HepG2 (cell line): ENCODE data around the gene WHAMM. TPM values are rescaled to one million over a fixed set of nuclear protein-coding genes. Genes with fewer than 3 reads are reported as not detected.

ENCODE experiments used
- ATAC-seq: fragments of 200-7000 bp; cut with Tn5 transposase; 3 replicates; pipeline ENCODE4 v1.9.1; 2020; ENCODE audit warnings: mild to moderate bottlenecking, moderate library complexity
- BruUV-seq: library from RNA; stranded (reverse); fragments of 400-500 nt; replicated peaks from 2 replicates; lab custom pipeline; 2021; lab: Mats Ljungman, UMichigan
- CTCF ChIA-PET: fragments of 300-600 bp; formaldehyde crosslinking; extraction: SDS; loops from one replicate; lab custom pipeline; 2021; ENCODE audit warnings: low total read pairs, inconsistent platforms, low intra/inter-chr PET ratio; lab: Yijun Ruan, JAX
- POLR2A ChIA-PET: fragments of 350-600 bp; sonication (Branson Sonifier 250); formaldehyde crosslinking; loops from one replicate; lab custom pipeline; 2020; ENCODE audit warnings: antibody characterized with exemption, inconsistent platforms; lab: Yijun Ruan, JAX
- DNase-seq: peaks from one replicate; pipeline ENCODE4 v3.0.0-alpha.2; 2015; ENCODE audit warnings: low spot score
- FAIRE-seq: peaks from 3 replicates; lab custom pipeline; 2011; peaks lifted over from hg19 to GRCh38; lab: Jason Lieb, UNC
- H2AFZ ChIP-seq: one replicate; pipeline ENCODE4 v1.6.1; 2011; ENCODE audit warnings: low read length, inconsistent platforms
- H3K27ac ChIP-seq: fragments of 300-600 bp; 3 replicates; pipeline ENCODE4 v1.8.0; 2011; ENCODE audit warnings: mixed run types, mild to moderate bottlenecking, mixed read lengths, low read length, inconsistent platforms; ENCODE audit not compliant: insufficient read depth; ENCODE audit errors: extremely low read length
- H3K27me3 ChIP-seq, 2 experiments: fragments of 200-600 bp in 1 of 2; 2 replicates in 1 of 2; 3 replicates in 1 of 2; pipeline versions ENCODE4 v1.6.0 to v1.8.0; 2011; ENCODE audit warnings: low read length in 2 of 2, mild to moderate bottlenecking in 2 of 2, moderate library complexity in 2 of 2, inconsistent platforms in 1 of 2; ENCODE audit not compliant: insufficient read depth in 2 of 2, control insufficient read depth in 1 of 2
- H3K36me3 ChIP-seq, 2 experiments: fragments of 200-600 bp in 1 of 2; replicated peaks in 1 of 2; 2 replicates in 1 of 2; 3 replicates in 1 of 2; pipeline versions ENCODE4 v1.5.1 to v1.8.0; 2011; ENCODE audit warnings: low read length in 2 of 2, inconsistent platforms in 1 of 2; ENCODE audit not compliant: insufficient read depth in 2 of 2, control insufficient read depth in 1 of 2
- H3K4me1 ChIP-seq: 2 replicates; pipeline ENCODE4 v1.5.1; 2012; ENCODE audit warnings: low read length, inconsistent platforms; ENCODE audit not compliant: insufficient read depth
- H3K4me2 ChIP-seq: 2 replicates; pipeline ENCODE4 v1.6.0; 2011; ENCODE audit warnings: low read depth, low read length, inconsistent platforms
- H3K4me3 ChIP-seq, 3 experiments: fragments of 200-600 bp in 1 of 3; sonication (generic), shearing (Covaris generic) in 1 of 3; replicated peaks in 1 of 3; 2 replicates each; pipeline ENCODE4 v1.5.1; 2011 to 2016; ENCODE audit warnings: low read length in 3 of 3, inconsistent platforms in 2 of 3, low read depth in 2 of 3, mild to moderate bottlenecking in 2 of 3, control low read depth in 1 of 3, mixed read lengths in 1 of 3; ENCODE audit not compliant: insufficient read depth in 1 of 3
- H3K79me2 ChIP-seq: one replicate; pipeline ENCODE4 v1.6.1; 2011; ENCODE audit warnings: low read length, inconsistent platforms; ENCODE audit not compliant: insufficient read depth
- H3K9ac ChIP-seq: 2 replicates; pipeline ENCODE4 v1.6.0; 2011; ENCODE audit warnings: mild to moderate bottlenecking, low read depth, low read length, inconsistent platforms; ENCODE audit not compliant: insufficient read depth
- H3K9me3 ChIP-seq: 2 replicates; pipeline ENCODE4 v1.5.1; 2012; ENCODE audit warnings: mild to moderate bottlenecking, low read length
- H4K20me1 ChIP-seq: 2 replicates; pipeline ENCODE4 v1.6.0; 2011; ENCODE audit warnings: inconsistent platforms, mild to moderate bottlenecking, low read length, moderate library complexity; ENCODE audit not compliant: insufficient read depth
- AKAP8 ChIP-seq: sonication (generic); formaldehyde crosslinking; IDR thresholded peaks from 2 replicates; pipeline ENCODE4 v1.5.1; 2020; ENCODE audit warnings: mild to moderate bottlenecking, missing genetic modification reagents
- CHD2 ChIP-seq: IDR thresholded peaks from 2 replicates; pipeline ENCODE4 v1.6.1; 2011; ENCODE audit warnings: low read depth, low read length, improper control_type of control experiment
- CHD4 ChIP-seq: fragments of 200-600 bp; sonication (generic); IDR thresholded peaks from 2 replicates; pipeline ENCODE4 v1.7.0; 2017; ENCODE audit warnings: mild to moderate bottlenecking, low read length, borderline replicate concordance
- HDAC6 ChIP-seq: fragments of 200-600 bp; sonication (generic); IDR thresholded peaks from 2 replicates; pipeline ENCODE4 v1.7.0; 2017; ENCODE audit warnings: mild to moderate bottlenecking, antibody characterized with exemption, low read length, low read depth
- JDP2 ChIP-seq: sonication (generic); formaldehyde crosslinking; IDR thresholded peaks from 2 replicates; pipeline ENCODE4 v1.8.1; 2022; ENCODE audit warnings: missing genetic modification reagents, borderline replicate concordance
- KLF11 ChIP-seq: IDR thresholded peaks from 2 replicates; pipeline ENCODE4 v1.6.1; 2016; ENCODE audit warnings: missing compliant biosample characterization
- RAD21 ChIP-seq: fragments of 450-650 bp; formaldehyde crosslinking; IDR thresholded peaks from 2 replicates; pipeline ENCODE4 v1.5.0; 2020; ENCODE audit warnings: mild to moderate bottlenecking
- SIX1 ChIP-seq: sonication (generic); formaldehyde crosslinking; IDR thresholded peaks from 2 replicates; pipeline ENCODE4 v1.4.0; 2020; ENCODE audit warnings: missing genetic modification reagents, borderline replicate concordance
- SP140L ChIP-seq: sonication (generic); formaldehyde crosslinking; IDR thresholded peaks from 2 replicates; pipeline ENCODE4 v1.4.0; 2020; ENCODE audit warnings: missing genetic modification reagents, borderline replicate concordance
- STAT5B ChIP-seq: sonication (generic); formaldehyde crosslinking; IDR thresholded peaks from 2 replicates; pipeline ENCODE4 v1.4.0; 2020; ENCODE audit warnings: missing genetic modification reagents
- ZBTB4 ChIP-seq: sonication (generic); formaldehyde crosslinking; IDR thresholded peaks from 2 replicates; pipeline ENCODE4 v1.4.0; 2020; ENCODE audit warnings: missing genetic modification reagents, mild to moderate bottlenecking, borderline replicate concordance
- ZNF234 ChIP-seq: sonication (generic); formaldehyde crosslinking; conservative IDR thresholded peaks from 2 replicates; pipeline ENCODE4 v1.5.1; 2020; ENCODE audit warnings: mild to moderate bottlenecking, missing genetic modification reagents
- ZNF276 ChIP-seq: sonication (generic); formaldehyde crosslinking; IDR thresholded peaks from 2 replicates; pipeline ENCODE4 v1.4.0; 2020; ENCODE audit warnings: mild to moderate bottlenecking, low read depth, missing genetic modification reagents
- ZNF7 ChIP-seq: IDR thresholded peaks from 2 replicates; pipeline ENCODE4 v1.6.1; 2016; ENCODE audit warnings: missing biosample characterization, missing genetic modification reagents
- ZNF713 ChIP-seq: sonication (generic); formaldehyde crosslinking; IDR thresholded peaks from 2 replicates; pipeline ENCODE4 v1.4.0; 2020; ENCODE audit warnings: mild to moderate bottlenecking, missing genetic modification reagents
- ZSCAN21 ChIP-seq: sonication (generic); formaldehyde crosslinking; IDR thresholded peaks from 2 replicates; pipeline ENCODE4 v1.8.0; 2022; ENCODE audit warnings: mild to moderate bottlenecking, missing genetic modification reagents, moderate library complexity, borderline replicate concordance
- WGBS: methylation state at CpG from one replicate; pipeline ENCODE4 v1.1.6; 2017; ENCODE audit warnings: low lambda C conversion rate; 5-methylcytosine and 5-hydroxymethylcytosine counted together
- in situ Hi-C: cut with HindIII; loops from 2 replicates; pipeline ENCODE4 v1.10.0; 2017; ENCODE audit warnings: low pct_unique_long_range_greater_than_20kb; ENCODE audit not compliant: extremely low pct_ligation_motif_present
- intact Hi-C: fragments of 100-400 bp; cut with micrococcal nuclease; formaldehyde crosslinking; loops from one replicate; pipeline ENCODE4 v1.10.0; 2022; ENCODE audit not compliant: unreplicated experiment
- polyA plus RNA-seq, 8 experiments: library from polyadenylated mRNA; depleted of rRNA in 3 of 8; stranded (reverse) in 7 of 8; unstranded in 1 of 8; fragments of >200 nt; fragmentation: Illumina TruSeq in 4 of 8; extraction: Trizol in 4 of 8; gene quantifications; 2 replicates each; pipeline versions ENCODE4 v1.2.1 to v1.2.3, GENCODE V29; 2011 to 2016; ENCODE audit warnings: low read depth in 4 of 8, missing spikeins in 1 of 8, mixed read lengths in 1 of 8; ENCODE audit not compliant: insufficient read depth in 1 of 8
- total RNA-seq, 5 experiments: library from RNA; depleted of rRNA; stranded (reverse); fragments of >200 nt; fragmentation: Illumina TruSeq; extraction: Trizol; gene quantifications; 2 replicates each; pipeline ENCODE4 v1.2.3, GENCODE V29; 2016; ENCODE audit warnings: low read depth in 1 of 5
- TF ChIP-seq, protein P1 (sequence below): sonication (generic); formaldehyde crosslinking; IDR thresholded peaks from 2 replicates; pipeline ENCODE4 v1.5.1; 2020; ENCODE audit warnings: missing genetic modification reagents, mild to moderate bottlenecking, borderline replicate concordance

The WHAMM gene
- total and polyA plus RNA-seq, 2 of the 13 experiments (the other 11 are each of a cell fraction or from before 2014, with no cell fraction given), result 2.9 to 3.0 TPM

GRCh38 chr15:82846621-82847020 is 37.2 kb downstream of the WHAMM start:
- Histone ChIP-seq H3K4me1 (peaks cover 19% of the 10 kb centered on the region), H3K27me3 (no peaks in the 10 kb centered on the region; a peak in 1 of 5 replicates), H3K9me3 (no peaks in the 10 kb centered on the region), H3K4me2 (no peak overlapping the region), H3K79me2 (no peaks in the 10 kb centered on the region), H3K9ac (no peak overlapping the region), H3K27ac (no peak overlapping the region), H4K20me1 (no peaks in the 10 kb centered on the region), H3K4me3 (no peak overlapping the region), H2AFZ (no peak overlapping the region), H3K36me3 (no peaks in the 10 kb centered on the region)
- no TSS peak for BruUV-seq
- TF ChIP-seq KLF11 (CRISPR knock-in tag), result no peak
- TF ChIP-seq SP140L (CRISPR knock-in tag), result no peak
- TF ChIP-seq ZNF234 (CRISPR knock-in tag), result no peak
- TF ChIP-seq ZBTB4, result no peak
- TF ChIP-seq ZNF276 (CRISPR knock-in tag), result no peak
- no peak for TF ChIP-seq JDP2
- no peak for TF ChIP-seq AKAP8 (CRISPR knock-in tag)
- TF ChIP-seq ZNF7 (CRISPR knock-in tag), result no peak
- no peak for TF ChIP-seq SIX1 (CRISPR knock-in tag)
- TF ChIP-seq ZNF713 (CRISPR knock-in tag), result no peak
- no peak for TF ChIP-seq STAT5B (CRISPR knock-in tag)
- TF ChIP-seq RAD21 (CRISPR knock-in tag), result no peak
- TF ChIP-seq CHD2, result no peak
- TF ChIP-seq CHD4, result no peak
- TF ChIP-seq, protein P1, sequence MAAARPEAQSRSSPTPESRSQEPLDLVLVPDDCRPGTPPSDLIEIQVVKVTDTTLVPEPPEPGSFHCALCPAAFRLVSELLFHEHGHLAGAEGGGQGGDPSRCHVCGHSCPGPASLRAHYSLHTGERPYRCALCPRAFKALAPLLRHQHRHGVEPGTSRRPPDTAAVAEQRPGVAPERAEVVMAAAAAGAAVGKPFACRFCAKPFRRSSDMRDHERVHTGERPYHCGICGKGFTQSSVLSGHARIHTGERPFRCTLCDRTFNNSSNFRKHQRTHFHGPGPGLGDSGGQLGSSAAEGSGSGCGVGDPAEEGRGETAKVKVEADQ (CRISPR knock-in tag), result no peak
- no peak for TF ChIP-seq ZSCAN21 (CRISPR knock-in tag)
- TF ChIP-seq HDAC6, result no peak
- ChIA-PET CTCF (no interaction called here), POLR2A (no interaction called here)
- DNase-seq (no peak), ATAC-seq (no peak), FAIRE-seq (no peak)
- 64% methylated on average over 4 of the region's 4 CpGs for WGBS
- intact Hi-C loops (no loop called here), in situ Hi-C loops (no loop called here)
